GM12878 (cell line): ENCODE data around the gene UBE2QL1. TPM values are rescaled to one million over a fixed set of nuclear protein-coding genes. Genes with fewer than 3 reads are reported as not detected.

Source experiments
- ATAC-seq: fragments of 200-7000 bp; cut with Tn5 transposase; 3 replicates; pipeline ENCODE4 v1.9.1; 2020; ENCODE audit warnings: mild to moderate bottlenecking, moderate library complexity
- BruUV-seq: library from RNA; stranded (reverse); fragments of 400-500 nt; replicated peaks from 2 replicates; lab custom pipeline; 2021; lab: Mats Ljungman, UMichigan
- CTCF ChIA-PET: fragments of 300-600 bp; sonication (Branson Sonifier 250); formaldehyde crosslinking; extraction: SDS; loops from one replicate; lab custom pipeline; 2021; ENCODE audit warnings: inconsistent platforms; lab: Yijun Ruan, JAX
- POLR2A ChIA-PET: fragments of 350-600 bp; formaldehyde crosslinking; extraction: SDS; loops from one replicate; lab custom pipeline; 2021; ENCODE audit warnings: inconsistent platforms; lab: Charles Lee
- RAD21 ChIA-PET: fragments of 300-600 bp; sonication (Branson Sonifier 250); formaldehyde crosslinking; loops from one replicate; lab custom pipeline; 2023; ENCODE audit warnings: antibody characterized with exemption; ENCODE audit not compliant: unreplicated experiment; lab: Charles Lee
- SMC1A ChIA-PET: fragments of 300-600 bp; sonication (Branson Sonifier 250); formaldehyde crosslinking; loops from one replicate; lab custom pipeline; 2023; ENCODE audit not compliant: unreplicated experiment, uncharacterized antibody; lab: Charles Lee
- DNase-seq: peaks from one replicate; pipeline ENCODE4 v3.0.0-alpha.2; 2011; ENCODE audit warnings: low read depth, low spot score
- FAIRE-seq: peaks from 3 replicates; lab custom pipeline; 2011; peaks lifted over from hg19 to GRCh38; lab: Jason Lieb, UNC
- H2AFZ ChIP-seq: 2 replicates; pipeline ENCODE4 v1.6.0; 2011; ENCODE audit warnings: low read depth, low read length, control low read depth; ENCODE audit not compliant: control insufficient read depth
- H3K27ac ChIP-seq: 2 replicates; pipeline ENCODE4 v1.5.1; 2011; ENCODE audit warnings: control low read depth; ENCODE audit not compliant: control insufficient read depth, insufficient read depth
- H3K27me3 ChIP-seq, 2 experiments: replicated peaks in 1 of 2; 2 replicates each; pipeline versions ENCODE4 v1.6.0 to v1.6.1; 2011; ENCODE audit warnings: low read length in 1 of 2; ENCODE audit not compliant: control insufficient read depth in 2 of 2, insufficient read depth in 2 of 2
- H3K36me3 ChIP-seq, 2 experiments: 2 replicates each; pipeline ENCODE4 v1.5.1; 2011; ENCODE audit warnings: low read length in 1 of 2; ENCODE audit not compliant: control insufficient read depth in 2 of 2, insufficient read depth in 2 of 2
- H3K4me1 ChIP-seq: 2 replicates; pipeline ENCODE4 v1.6.1; 2011; ENCODE audit warnings: mild to moderate bottlenecking, low read length, moderate library complexity, mixed read lengths; ENCODE audit not compliant: control insufficient read depth, insufficient read depth
- H3K4me2 ChIP-seq: 2 replicates; pipeline ENCODE4 v1.6.0; 2011; ENCODE audit warnings: control low read depth; ENCODE audit not compliant: control insufficient read depth, insufficient read depth
- H3K4me3 ChIP-seq: fragments of 200-600 bp; sonication (generic); 2 replicates; pipeline ENCODE4 v1.5.1; 2016
- H3K79me2 ChIP-seq: 2 replicates; pipeline ENCODE4 v1.6.0; 2011; ENCODE audit warnings: low read length; ENCODE audit not compliant: control insufficient read depth, insufficient read depth
- H3K9ac ChIP-seq: 2 replicates; pipeline ENCODE4 v1.8.0; 2011; ENCODE audit warnings: low read length, control low read depth, mixed read lengths; ENCODE audit not compliant: control insufficient read depth, insufficient read depth
- H3K9me3 ChIP-seq: replicated peaks from 3 replicates; pipeline ENCODE4 v1.5.1; 2011; ENCODE audit warnings: mild to moderate bottlenecking, low read length; ENCODE audit not compliant: control insufficient read depth, insufficient read depth
- H4K20me1 ChIP-seq: 2 replicates; pipeline ENCODE4 v1.6.0; 2011; ENCODE audit not compliant: control insufficient read depth, insufficient read depth
- BCL11A ChIP-seq: IDR thresholded peaks from 2 replicates; pipeline ENCODE4 v1.6.1; 2011; ENCODE audit warnings: low read depth, low read length
- DPF2 ChIP-seq: fragments of 450-650 bp; IDR thresholded peaks from 2 replicates; pipeline ENCODE4 v1.6.1; 2017; ENCODE audit warnings: mild to moderate bottlenecking
- ETV6 ChIP-seq, 2 experiments: fragments of 450-650 bp in 1 of 2; IDR thresholded peaks in 1 of 2; conservative IDR thresholded peaks in 1 of 2; 2 replicates each; pipeline ENCODE4 v1.6.1; 2014; ENCODE audit warnings: antibody characterized with exemption in 1 of 2, borderline replicate concordance in 1 of 2, low read depth in 1 of 2, mild to moderate bottlenecking in 1 of 2, moderate library complexity in 1 of 2
- IKZF2 ChIP-seq, 2 experiments: fragments of 450-650 bp; IDR thresholded peaks; 2 replicates each; pipeline ENCODE4 v1.6.1; 2017; ENCODE audit warnings: mild to moderate bottlenecking in 2 of 2, moderate library complexity in 2 of 2
- MEF2A ChIP-seq: IDR thresholded peaks from 2 replicates; pipeline ENCODE4 v1.6.1; 2011; ENCODE audit warnings: low read depth, mild to moderate bottlenecking, low read length, moderate library complexity; ENCODE audit not compliant: insufficient read depth
- MTA2 ChIP-seq: fragments of 450-650 bp; IDR thresholded peaks from 2 replicates; pipeline ENCODE4 v1.6.1; 2016; ENCODE audit warnings: low read depth, mild to moderate bottlenecking, moderate library complexity
- MTA3 ChIP-seq: IDR thresholded peaks from 2 replicates; pipeline ENCODE4 v1.6.1; 2012; ENCODE audit warnings: low read length, inconsistent platforms, borderline replicate concordance
- MYB ChIP-seq: fragments of 150-350 bp; IDR thresholded peaks from 2 replicates; pipeline ENCODE4 v1.6.1; 2014; ENCODE audit warnings: mild to moderate bottlenecking, low read depth, low read length, borderline replicate concordance
- NR2F1 ChIP-seq: fragments of 450-650 bp; conservative IDR thresholded peaks from 2 replicates; pipeline ENCODE4 v1.6.1; 2017; ENCODE audit warnings: mild to moderate bottlenecking
- NRF1 ChIP-seq: conservative IDR thresholded peaks from 2 replicates; pipeline ENCODE4 v1.6.1; 2011; ENCODE audit warnings: mild to moderate bottlenecking, low read depth, low read length, improper control_type of control experiment
- POU2F2 ChIP-seq: IDR thresholded peaks from 3 replicates; pipeline ENCODE4 v1.6.1; 2011; ENCODE audit warnings: low read depth, mild to moderate bottlenecking, low read length, borderline replicate concordance
- RAD51 ChIP-seq: fragments of 450-650 bp; IDR thresholded peaks from 2 replicates; pipeline ENCODE4 v1.6.1; 2016; ENCODE audit warnings: moderate library complexity, mild to moderate bottlenecking, inconsistent platforms
- RELA ChIP-seq: fragments of 450-650 bp; IDR thresholded peaks from 2 replicates; pipeline ENCODE4 v1.8.0; 2014; ENCODE audit warnings: borderline replicate concordance; ENCODE audit not compliant: partially characterized antibody
- TCF12 ChIP-seq: IDR thresholded peaks from 2 replicates; pipeline ENCODE4 v1.6.1; 2011; ENCODE audit warnings: low read depth, mild to moderate bottlenecking, low read length
- WRNIP1 ChIP-seq: IDR thresholded peaks from 2 replicates; pipeline ENCODE4 v1.6.1; 2011; ENCODE audit warnings: low read depth, low read length, improper control_type of control experiment, borderline replicate concordance
- ZNF217 ChIP-seq: fragments of 450-650 bp; IDR thresholded peaks from 2 replicates; pipeline ENCODE4 v1.6.1; 2017; ENCODE audit warnings: antibody characterized with exemption, mild to moderate bottlenecking
- ZNF274 ChIP-seq: IDR thresholded peaks from one replicate; pipeline ENCODE4 v1.8.0; 2011; ENCODE audit not compliant: insufficient read length, insufficient read depth
- WGBS: methylation state at CpG from one replicate; pipeline ENCODE4 v1.1.6; 2016; ENCODE audit warnings: low lambda C conversion rate; ENCODE audit not compliant: insufficient replicate concordance, insufficient coverage; ENCODE audit errors: missing lambda C conversion rate; 5-methylcytosine and 5-hydroxymethylcytosine counted together
- in situ Hi-C: fragments of 300-500 bp; cut with MboI; formaldehyde crosslinking; loops from 9 replicates; pipeline ENCODE4 v1.14.3; 2018; ENCODE audit warnings: mixed read lengths
- intact Hi-C: fragments of 100-400 bp; cut with micrococcal nuclease; formaldehyde crosslinking; loops from one replicate; pipeline ENCODE4 v1.14.2; 2022; ENCODE audit not compliant: unreplicated experiment
- polyA plus RNA-seq, 11 experiments: library from polyadenylated mRNA; depleted of rRNA in 4 of 11; unstranded in 6 of 11; stranded (reverse) in 5 of 11; fragments of >200 nt; fragmentation: Nextera tagmentation in 4 of 11; fragmentation: Illumina TruSeq in 1 of 11; extraction: Ambion mirVana in 4 of 11; extraction: Trizol in 1 of 11; gene quantifications; 1 replicate in 1 of 11; 2 replicates in 10 of 11; pipeline versions ENCODE4 v1.2.1 to v1.2.3, GENCODE V29; 2011 to 2016; ENCODE audit warnings: inconsistent platforms in 2 of 11, missing spikeins in 2 of 11, low read depth in 1 of 11
- total RNA-seq, 4 experiments: library from RNA; depleted of rRNA in 3 of 4; stranded (reverse); fragments of >200 nt in 3 of 4; fragmentation: Illumina TruSeq in 1 of 4; extraction: Trizol in 1 of 4; gene quantifications; 2 replicates each; pipeline versions ENCODE4 v1.2.1 to v1.2.3, GENCODE V29; 2013 to 2021
- TF ChIP-seq, protein P1 (sequence below): fragments of 450-650 bp; IDR thresholded peaks from 2 replicates; pipeline ENCODE4 v1.6.1; 2017; ENCODE audit warnings: low read depth, mild to moderate bottlenecking, moderate library complexity
- TF ChIP-seq, protein P2 (sequence below): IDR thresholded peaks from 2 replicates; pipeline ENCODE4 v1.6.1; 2012; ENCODE audit warnings: low read depth, low read length, improper control_type of control experiment

UBE2QL1 gene
- total and polyA plus RNA-seq, 10 of the 15 experiments (the other 5 are each of a cell fraction or from before 2014, with no cell fraction given), result 0.03 to 0.62 (median 0.04) TPM; not detected in 6

DNA sequence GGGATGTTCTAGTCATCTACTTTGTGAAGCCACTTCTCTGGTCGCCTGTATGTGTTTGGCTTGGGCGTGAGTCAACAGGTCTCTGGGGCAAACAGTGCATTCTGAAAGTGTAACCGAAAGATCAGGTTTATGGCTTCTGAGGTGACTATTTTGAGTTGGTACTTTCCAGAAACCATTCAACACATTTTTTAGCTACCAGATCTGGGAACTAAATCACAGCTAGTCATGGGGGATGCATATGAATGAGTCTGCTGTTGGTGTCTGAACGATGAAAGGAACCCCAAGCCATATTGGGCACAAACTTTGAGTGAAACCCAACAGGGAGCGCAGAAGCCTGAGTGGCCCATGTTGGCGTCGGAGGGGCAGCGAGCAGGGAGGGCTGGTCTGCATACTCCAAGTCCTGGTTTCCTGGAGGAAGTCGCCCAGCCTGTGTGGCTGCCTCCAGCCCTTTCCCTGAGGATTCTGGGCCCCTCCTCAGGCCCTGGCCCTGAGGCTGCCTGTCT lies 35.3 kb downstream of the UBE2QL1 start:
- POLR2A ChIA-PET, result interaction anchor here (0.6 to 2.7 kb wide), 4 partner anchors 10 to 105 kb away, joined by 3 to 14 read pairs (median 8); no protein-coding TSS in a partner anchor
- ATAC-seq (peak; percentile 85), DNase-seq (peak; percentile 96), FAIRE-seq (peak; percentile 75)
- no peaks in the 10 kb centered on the region for H3K36me3 ChIP-seq
- 0% methylated on average over 9 of the region's 9 CpGs for WGBS
- H3K4me2 ChIP-seq, result peak overlapping the region; percentile 48
- no peak overlapping the region for H3K4me3 ChIP-seq
- in situ Hi-C loops, result no loop called here
- peak overlapping the region; percentile 85 for H3K27ac ChIP-seq
- no peaks in the 10 kb centered on the region for H3K27me3 ChIP-seq
- H3K9ac ChIP-seq, result peak overlapping the region; percentile 30; the same call in 1 of the 2 replicates
- H2AFZ ChIP-seq, result peak overlapping the region; percentile 36; the same call in 1 of the 2 replicates
- H3K9me3 ChIP-seq, result no peaks in the 10 kb centered on the region
- SMC1A ChIA-PET, result interaction anchor here (0.6 to 4.1 kb wide), 8 partner anchors 10 to 253 kb away, joined by 3 to 37 read pairs (median 4); partner anchors contain the start of gene MED10
- BruUV-seq, result no TSS peak
- no peaks in the 10 kb centered on the region for H4K20me1 ChIP-seq
- CTCF ChIA-PET, result interaction anchor here (0.8 to 1.5 kb wide), 2 partner anchors 9 to 63 kb away, joined by 3 to 7 read pairs; no protein-coding TSS in a partner anchor
- RAD21 ChIA-PET, result interaction anchor here (0.6 to 3.8 kb wide), 10 partner anchors 10 to 296 kb away, joined by 3 to 35 read pairs (median 3); partner anchors contain the start of genes MED10, NSUN2 and SRD5A1
- H3K79me2 ChIP-seq, result no peaks in the 10 kb centered on the region
- intact Hi-C loops, result loop anchor here (1.0 to 5.0 kb wide), 4 partner anchors 12 to 253 kb away; partner anchors contain the start of gene MED10
- peaks cover 76% of the 10 kb centered on the region for H3K4me1 ChIP-seq
- TF ChIP-seq IKZF2 (IDR thresholded peaks at IDR 0.05) (peak; percentile 90 to 93), ZNF217 (peak; percentile 37; the same call in 1 of the 2 replicates), NRF1 (no peak), MTA2 (peak; percentile 82; the same call in 1 of the 2 replicates), POU2F2 (peak; percentile 87; the same call in 2 of the 3 replicates), NR2F1 (peak; percentile 90), MTA3 (peak; percentile 79; the same call in 1 of the 2 replicates), WRNIP1 (no peak), RAD51 (0 out of 2 replicates have a peak, but pooled peaks have one; percentile 40), DPF2 (peak; percentile 85), ZNF274 (no peak), BCL11A (peak; percentile 93), RELA (peak; percentile 89), MYB (no peak), MEF2A (peak; percentile 90), TCF12 (peak; percentile 66; the same call in 1 of the 2 replicates), ETV6 (conservative IDR thresholded peaks at IDR 0.05 in 1 of 2, IDR thresholded peaks at IDR 0.05 in 1 of 2; ENCODE audit: borderline replicate concordance in 1 of 2, low read depth in 1 of 2) (peak in 1 of 2 experiments; percentile 77; a peak in 2 of 4 replicates)
- TF ChIP-seq, protein P1, sequence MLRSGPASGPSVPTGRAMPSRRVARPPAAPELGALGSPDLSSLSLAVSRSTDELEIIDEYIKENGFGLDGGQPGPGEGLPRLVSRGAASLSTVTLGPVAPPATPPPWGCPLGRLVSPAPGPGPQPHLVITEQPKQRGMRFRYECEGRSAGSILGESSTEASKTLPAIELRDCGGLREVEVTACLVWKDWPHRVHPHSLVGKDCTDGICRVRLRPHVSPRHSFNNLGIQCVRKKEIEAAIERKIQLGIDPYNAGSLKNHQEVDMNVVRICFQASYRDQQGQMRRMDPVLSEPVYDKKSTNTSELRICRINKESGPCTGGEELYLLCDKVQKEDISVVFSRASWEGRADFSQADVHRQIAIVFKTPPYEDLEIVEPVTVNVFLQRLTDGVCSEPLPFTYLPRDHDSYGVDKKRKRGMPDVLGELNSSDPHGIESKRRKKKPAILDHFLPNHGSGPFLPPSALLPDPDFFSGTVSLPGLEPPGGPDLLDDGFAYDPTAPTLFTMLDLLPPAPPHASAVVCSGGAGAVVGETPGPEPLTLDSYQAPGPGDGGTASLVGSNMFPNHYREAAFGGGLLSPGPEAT, result peak; percentile 98
- TF ChIP-seq, protein P2, sequence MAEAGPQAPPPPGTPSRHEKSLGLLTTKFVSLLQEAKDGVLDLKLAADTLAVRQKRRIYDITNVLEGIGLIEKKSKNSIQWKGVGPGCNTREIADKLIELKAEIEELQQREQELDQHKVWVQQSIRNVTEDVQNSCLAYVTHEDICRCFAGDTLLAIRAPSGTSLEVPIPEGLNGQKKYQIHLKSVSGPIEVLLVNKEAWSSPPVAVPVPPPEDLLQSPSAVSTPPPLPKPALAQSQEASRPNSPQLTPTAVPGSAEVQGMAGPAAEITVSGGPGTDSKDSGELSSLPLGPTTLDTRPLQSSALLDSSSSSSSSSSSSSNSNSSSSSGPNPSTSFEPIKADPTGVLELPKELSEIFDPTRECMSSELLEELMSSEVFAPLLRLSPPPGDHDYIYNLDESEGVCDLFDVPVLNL, result no peak
